GM18499 (cell line): ENCODE measurements around the gene H1-8.
"Not testable (repeated sequence)": the region's sequence is repeated elsewhere in the genome, so short reads cannot be mapped to it uniquely, and the experiment has no call there.

ENCODE experiments used
- ATAC-seq: cut with Tn5 transposase; IDR thresholded peaks from one replicate; pipeline ENCODE4 v1.9.1; 2021; ENCODE audit warnings: moderate number of reproducible peaks; ENCODE audit not compliant: insufficient read depth, unreplicated experiment

Gene H1-8

GRCh38 chr3:129514563-129514962, 28.4 kb upstream of the H1-8 start:
- no peak for ATAC-seq

GRCh38 chr3:129515108-129515820, 27.7 kb upstream of the H1-8 start:
- ATAC-seq: not testable (repeated sequence)

GRCh38 chr3:129515821-129516432, 27.0 kb upstream of the H1-8 start:
- not testable (repeated sequence) for ATAC-seq

- ATAC-seq: no peak
These were observed 25.5 kb upstream of the H1-8 start for GRCh38 chr3:129517516-129517915.

GRCh38 chr3:129518038-129518561, 24.9 kb upstream of the H1-8 start:
- ATAC-seq: no peak

GRCh38 chr3:129518581-129518980, 24.4 kb upstream of the H1-8 start:
- no peak for ATAC-seq

- ATAC-seq: no peak
These were observed 23.5 kb upstream of the H1-8 start for GRCh38 chr3:129519449-129519848.

- no peak for ATAC-seq
These were observed 22.9 kb upstream of the H1-8 start for GRCh38 chr3:129519896-129520715.

GRCh38 chr3:129520960-129521359, 22.0 kb upstream of the H1-8 start:
- no peak for ATAC-seq

GRCh38 chr3:129521611-129522010, 21.4 kb upstream of the H1-8 start:
- no peak for ATAC-seq

GRCh38 chr3:129522953-129523352, 20.0 kb upstream of the H1-8 start:
- no peak for ATAC-seq

- no peak for ATAC-seq
These were observed 18.9 kb upstream of the H1-8 start for GRCh38 chr3:129524081-129524480.

- no peak for ATAC-seq
These were observed 17.5 kb upstream of the H1-8 start for GRCh38 chr3:129525341-129525968.

- peak; percentile 94 for ATAC-seq
These were observed 16.7 kb upstream of the H1-8 start for GRCh38 chr3:129526121-129526900.

GRCh38 chr3:129527262-129527661, 15.7 kb upstream of the H1-8 start:
- ATAC-seq: no peak

GRCh38 chr3:129528589-129529100, 14.3 kb upstream of the H1-8 start, which contains the start of gene RHO:
Gene RHO, plus strand, starts transcription at chr3:129528639. Its CDS starts 95 bp downstream, at chr3:129528734.
- ATAC-seq: no peak

- no peak for ATAC-seq
These were observed 13.4 kb upstream of the H1-8 start for GRCh38 chr3:129529436-129530210.

GRCh38 chr3:129530251-129530791, 12.7 kb upstream of the H1-8 start:
- ATAC-seq: no peak
